HG03460 (cell line): ENCODE data around the gene GIT1.
A peak's percentile ranks its signal among the peaks of the same experiment; 100 is the strongest.

Source experiments
- ATAC-seq: cut with Tn5 transposase; IDR thresholded peaks from one replicate; pipeline ENCODE4 v1.9.1; 2021; ENCODE audit not compliant: unreplicated experiment

GIT1 gene, protein sequence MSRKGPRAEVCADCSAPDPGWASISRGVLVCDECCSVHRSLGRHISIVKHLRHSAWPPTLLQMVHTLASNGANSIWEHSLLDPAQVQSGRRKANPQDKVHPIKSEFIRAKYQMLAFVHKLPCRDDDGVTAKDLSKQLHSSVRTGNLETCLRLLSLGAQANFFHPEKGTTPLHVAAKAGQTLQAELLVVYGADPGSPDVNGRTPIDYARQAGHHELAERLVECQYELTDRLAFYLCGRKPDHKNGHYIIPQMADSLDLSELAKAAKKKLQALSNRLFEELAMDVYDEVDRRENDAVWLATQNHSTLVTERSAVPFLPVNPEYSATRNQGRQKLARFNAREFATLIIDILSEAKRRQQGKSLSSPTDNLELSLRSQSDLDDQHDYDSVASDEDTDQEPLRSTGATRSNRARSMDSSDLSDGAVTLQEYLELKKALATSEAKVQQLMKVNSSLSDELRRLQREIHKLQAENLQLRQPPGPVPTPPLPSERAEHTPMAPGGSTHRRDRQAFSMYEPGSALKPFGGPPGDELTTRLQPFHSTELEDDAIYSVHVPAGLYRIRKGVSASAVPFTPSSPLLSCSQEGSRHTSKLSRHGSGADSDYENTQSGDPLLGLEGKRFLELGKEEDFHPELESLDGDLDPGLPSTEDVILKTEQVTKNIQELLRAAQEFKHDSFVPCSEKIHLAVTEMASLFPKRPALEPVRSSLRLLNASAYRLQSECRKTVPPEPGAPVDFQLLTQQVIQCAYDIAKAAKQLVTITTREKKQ

DNA sequence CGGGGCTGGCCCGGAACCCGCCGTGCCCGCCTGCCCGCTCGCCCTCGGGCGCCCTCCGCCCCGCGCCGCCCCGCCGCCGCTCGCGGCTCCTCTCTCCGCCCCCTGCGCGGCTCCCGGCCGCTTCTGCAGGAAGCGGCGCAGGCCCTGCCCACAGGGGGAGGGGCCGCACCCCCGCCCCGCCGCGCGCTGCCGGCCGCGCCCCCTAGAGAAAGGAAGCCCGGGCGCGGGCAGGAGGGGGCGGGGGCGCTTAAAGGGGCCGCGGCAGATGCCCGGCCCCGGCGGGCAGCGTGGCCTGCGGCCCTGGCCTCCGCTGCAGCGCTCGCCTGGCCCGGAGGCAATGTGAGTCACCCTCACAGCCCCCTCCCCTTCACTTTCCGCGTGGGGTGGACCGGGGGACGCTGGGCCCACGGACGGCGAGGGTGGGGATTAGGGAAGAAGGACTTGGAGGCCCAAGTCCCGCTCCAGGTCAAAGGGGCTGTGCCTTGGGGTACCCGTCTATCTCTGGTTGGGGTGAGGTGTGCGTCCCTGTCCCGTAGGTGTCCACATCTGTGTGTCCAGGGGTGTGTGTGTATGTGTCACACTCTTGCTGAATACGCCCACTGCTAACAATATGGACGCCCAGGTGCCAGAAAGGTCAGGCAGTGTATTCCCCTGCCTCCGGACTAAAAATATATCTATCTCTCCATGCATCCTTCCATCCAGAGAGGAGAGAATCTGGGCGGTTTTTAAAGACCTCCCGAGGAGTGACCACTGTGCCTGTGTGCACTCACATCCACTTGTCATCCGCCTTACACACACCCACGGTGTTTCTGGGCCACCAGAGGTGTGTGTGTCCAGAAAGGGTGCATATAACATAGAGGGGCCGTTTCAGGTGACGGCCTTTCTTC is at the start of gene GIT1:
TSS of gene GIT1 (minus strand) at position 125 of the 887 bp plus-strand sequence. CDS start 270 bp downstream, outside the sequence.
- ATAC-seq = peak; percentile 48

DNA sequence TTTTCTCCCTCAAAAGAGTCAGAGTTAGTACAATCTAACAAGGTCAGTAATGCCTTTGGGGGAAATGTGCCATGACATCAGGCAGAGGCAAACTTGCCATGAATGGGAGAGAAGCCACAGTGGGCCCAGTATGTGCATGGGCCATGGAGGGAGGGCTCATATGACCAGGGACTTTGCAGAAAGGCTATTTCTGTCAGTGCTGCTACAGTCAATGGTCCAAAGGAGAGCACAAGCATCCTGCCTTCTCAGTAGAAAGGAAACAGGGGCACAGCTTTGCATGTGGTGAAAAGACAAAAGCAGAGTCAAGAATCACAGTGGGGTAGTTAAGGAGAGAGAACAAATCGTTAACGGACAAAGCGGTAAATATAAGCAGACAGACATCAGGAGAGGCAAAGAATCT is 44.4 kb upstream of the GIT1 start:
- ATAC-seq = no peak

DNA sequence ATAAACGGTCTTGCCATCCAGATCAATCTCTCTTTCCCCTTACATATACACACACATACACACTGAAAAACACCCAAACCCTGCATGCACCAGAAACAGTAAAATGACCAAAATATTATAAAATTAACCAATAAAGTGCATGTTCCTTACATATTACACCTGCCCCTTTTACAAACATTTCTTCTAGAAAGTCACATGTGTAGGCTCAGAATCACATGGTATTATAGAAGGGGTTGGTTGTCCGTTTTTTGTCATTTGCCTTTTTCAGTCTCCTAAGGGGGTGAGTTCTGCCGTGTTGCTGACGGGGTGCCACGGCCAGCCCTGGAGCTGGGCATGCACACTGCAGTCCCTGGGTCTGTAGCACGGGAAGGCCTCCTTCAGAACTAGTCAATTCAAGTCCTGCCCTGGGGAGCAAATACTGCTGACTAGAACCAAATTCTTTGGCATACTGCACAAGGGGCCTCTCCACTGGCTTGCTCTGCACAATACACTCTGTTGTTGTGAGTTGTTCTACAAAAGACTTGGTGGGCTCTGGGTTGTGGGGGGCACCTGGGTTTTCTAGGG is 41.3 kb upstream of the GIT1 start:
- no peak for ATAC-seq

DNA sequence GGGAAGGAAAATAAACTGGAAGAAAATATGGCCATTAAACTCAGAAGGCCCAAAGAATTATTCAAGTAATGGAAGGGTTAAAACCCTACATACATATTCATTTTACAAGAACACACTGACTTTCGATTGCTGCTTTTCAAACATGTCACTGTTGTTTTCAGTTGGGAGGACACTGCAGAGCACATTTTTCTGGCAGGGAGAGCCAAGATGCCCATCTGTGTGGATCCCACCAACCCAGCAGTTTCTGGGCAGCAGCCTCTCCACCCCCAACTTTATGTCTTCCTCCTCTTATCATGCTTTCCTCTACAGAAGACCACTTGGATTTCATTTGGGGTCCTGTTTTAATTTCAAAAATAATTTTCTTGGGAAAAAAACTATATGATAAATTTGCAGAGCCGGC is 40.4 kb upstream of the GIT1 start:
- ATAC-seq = no peak

DNA sequence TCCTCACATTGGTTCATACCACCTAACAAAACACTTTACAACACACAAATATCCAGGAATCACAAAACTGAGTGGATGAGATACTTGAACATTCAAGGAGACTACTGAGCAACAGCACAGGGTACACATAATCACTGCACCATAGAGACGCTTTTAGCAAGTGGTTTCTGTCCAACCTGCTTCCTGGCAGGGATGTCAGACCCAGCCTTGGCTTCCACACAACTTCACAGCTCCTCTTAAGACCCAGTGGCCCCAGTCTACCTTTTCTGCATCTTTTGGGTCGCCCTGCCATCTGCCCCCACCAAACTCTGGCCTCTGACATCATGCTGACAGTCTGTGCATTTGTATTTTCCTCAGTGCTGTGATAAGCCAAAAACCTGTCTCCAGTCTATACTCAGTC is 39.2 kb upstream of the GIT1 start:
- no peak for ATAC-seq

DNA sequence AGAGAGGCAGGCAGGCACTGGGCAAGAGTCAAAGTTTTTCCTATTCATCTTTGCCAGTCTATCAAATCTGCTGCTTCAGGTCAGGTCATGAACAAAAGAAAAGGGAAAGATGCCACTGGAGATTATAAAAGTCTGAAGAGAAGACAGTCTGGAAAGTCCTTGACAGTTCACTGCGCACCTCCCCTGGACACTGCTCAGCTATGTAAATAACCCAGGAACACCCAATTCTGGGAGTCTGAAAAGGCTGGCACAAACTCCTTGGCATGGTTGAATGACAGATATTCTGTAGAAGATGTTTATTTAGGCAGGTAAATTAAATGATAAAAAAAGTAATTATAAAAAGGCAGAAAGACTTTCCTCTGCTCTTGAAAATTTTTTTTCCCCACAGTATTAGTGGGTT is 38.5 kb upstream of the GIT1 start:
- ATAC-seq = no peak

DNA sequence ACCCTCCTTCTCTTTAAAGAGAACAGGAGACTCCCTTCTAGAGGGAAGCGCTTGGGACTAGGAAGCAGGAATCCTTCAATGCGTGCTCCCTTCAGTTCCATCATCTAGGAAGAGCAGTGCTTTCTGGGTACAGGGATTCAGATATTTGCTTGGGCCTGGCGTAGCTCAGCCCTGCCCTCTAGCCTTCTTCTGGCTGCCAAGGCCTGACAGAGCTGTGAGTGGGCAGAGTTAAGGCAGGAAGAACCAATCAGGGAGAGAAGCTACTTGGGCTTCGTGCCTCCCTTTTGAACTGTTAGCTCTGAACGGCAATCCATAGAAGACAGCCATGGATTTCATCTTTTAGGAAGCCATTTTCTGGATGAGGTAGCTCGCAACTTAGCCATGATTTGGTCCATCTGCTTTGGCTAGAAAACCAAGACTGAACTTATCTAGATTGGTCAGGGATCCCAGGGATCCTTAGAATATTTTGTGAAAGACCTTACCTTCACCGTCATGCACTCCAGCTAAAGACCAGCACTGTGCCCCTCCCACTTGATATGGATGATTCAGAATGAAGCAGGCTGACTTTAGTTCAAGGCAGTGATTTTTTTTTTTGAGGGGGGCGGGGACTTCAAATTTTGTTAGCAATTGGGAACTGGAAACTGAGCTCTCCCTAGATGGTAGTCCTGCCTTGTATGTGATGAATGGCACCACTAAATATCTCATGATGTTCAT is 35.7 kb upstream of the GIT1 start:
- ATAC-seq = no peak

DNA sequence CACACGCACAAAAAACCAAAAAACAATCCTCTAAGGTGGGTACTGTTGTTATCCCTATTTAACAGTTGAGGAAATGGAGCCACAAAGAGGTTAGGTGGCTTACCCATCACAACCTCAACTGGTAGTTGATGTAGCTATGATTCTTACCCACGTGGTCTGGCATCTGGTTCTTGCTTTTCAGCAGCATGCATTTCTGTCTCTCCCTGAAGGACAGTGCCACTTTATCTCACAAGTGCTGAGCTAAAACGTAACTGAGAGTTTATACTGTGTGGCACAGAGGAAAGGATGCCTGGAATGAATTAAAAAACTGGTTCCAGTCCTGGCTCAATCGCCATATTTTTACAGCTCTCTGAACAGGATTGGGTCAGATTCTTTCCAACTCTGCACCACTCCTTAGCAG is 35.1 kb upstream of the GIT1 start:
- ATAC-seq = no peak

DNA sequence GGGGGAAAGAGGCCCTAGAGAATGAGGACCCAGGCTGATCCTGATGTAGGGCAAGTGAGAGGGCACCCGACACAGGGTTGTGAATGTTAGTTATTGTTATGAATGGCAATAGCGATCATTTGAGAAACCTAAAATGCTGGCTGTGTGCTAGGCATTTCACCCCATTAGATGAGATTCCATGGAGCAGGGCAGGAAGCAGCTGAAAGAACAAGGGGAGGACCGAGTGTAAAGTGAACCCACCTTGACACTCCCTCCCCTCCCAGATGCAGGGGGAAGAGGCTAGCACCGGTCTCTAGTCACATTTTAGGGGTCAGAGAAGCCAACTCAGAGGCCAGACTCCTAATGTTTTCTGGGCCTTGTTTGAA is 33.8 kb upstream of the GIT1 start:
- no peak for ATAC-seq

DNA sequence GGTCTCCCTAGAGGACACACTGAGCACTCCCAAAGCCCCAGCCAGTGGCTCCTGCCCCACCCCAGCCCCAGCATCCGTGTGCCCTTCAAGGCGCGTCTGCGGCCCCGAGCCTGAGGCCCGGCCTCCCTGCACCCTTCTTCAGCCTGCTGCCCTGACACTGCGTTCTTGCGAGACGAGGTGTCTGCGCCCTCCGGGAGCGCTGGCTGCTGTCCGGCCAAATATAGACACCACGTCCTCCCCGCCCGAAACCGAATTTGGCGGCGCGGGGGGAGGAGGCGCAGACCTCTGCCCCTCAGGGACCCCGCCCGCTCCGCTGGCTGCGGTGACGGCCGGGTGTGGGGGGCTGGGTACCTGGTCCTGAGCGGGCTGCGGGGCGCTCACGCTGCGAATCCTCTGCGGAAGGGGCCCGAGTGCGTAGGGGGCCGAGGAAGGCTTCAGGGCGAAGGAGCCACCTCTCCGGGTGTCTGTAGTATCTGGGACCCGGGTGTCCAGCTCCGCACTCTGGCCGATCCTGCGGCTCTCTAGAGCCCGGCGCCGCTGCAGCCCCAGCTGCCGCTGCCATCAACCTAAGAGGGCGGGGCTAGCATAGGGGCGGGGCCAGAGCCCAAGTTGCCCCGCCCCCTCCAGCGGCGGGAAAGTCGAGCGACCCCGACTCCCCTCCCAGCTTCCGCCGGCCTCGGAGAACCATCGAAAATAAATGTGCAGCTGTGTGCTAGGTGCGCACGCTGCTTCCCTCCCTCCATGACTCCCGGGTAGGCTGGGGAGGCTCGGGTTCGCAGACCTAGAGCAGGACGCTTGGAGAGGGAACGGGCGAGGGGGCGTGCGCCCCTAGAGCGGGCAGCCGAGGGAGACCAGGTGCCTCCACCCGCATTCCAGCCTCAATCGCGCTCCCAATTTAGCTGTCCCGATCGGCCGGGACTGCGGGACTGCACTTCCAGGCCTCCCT is 33.2 kb upstream of the GIT1 start, which contains the start of gene CORO6:
TSS of gene CORO6 (minus strand) at position 576 of the 946 bp plus-strand sequence. CDS start 1,491 bp downstream, outside the sequence.
- peak; percentile 57 for ATAC-seq

DNA sequence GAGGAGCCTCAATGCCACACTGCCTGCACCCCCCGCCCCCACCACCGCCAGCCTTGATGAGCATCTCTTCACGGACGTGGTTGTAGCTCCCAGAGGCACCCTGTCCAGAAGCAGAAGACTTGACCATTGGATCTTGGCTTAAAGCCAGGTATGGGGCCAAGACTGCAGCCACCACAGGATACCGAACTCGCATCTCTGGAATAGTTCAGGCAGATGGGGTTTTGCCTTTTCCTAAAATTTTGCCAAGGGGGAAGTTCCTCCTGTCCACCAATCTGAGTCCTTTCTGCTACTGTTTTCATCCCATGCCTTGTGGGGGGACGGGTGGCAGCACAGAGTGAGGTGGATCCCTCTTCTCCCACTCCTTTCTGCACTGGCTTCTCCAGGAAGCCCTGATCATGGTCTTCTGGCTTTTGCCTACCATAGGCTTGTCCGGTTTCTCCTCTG is 32.3 kb upstream of the GIT1 start:
- ATAC-seq = no peak

DNA sequence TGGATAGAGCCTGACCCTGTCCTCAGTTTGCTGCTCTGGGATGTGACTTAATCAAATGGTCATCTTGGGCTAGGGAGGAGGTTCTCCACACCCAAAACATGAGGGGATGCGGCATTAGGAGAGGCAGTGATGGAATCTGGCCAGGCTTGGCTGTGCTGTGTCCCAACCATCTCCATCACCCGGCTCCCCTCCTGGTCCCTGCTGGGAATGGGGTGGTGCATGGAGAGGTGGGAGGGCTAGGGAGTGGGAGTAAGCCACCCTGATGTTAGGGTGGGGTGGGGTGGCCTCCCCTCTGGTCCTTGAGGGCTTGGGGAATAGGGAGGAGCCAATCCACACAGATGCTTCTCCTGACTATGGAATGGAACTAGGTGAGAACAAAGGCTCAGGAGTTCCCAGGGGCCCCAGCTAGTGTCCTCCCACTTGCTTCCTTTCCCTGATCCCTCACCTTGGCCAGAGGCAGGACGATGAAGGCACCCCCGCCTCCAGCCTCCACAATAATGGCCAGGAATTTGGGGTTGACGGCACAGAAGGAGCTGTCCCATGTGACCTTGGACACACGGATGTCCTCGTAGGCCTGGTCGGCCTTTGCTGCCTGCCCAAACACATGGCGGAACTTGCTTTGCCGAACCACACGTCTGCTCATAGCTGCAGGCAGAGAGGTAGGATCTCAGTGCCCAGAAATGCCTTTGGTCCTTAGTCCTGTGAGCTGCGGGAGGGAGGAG is 31.5 kb upstream of the GIT1 start:
- no peak for ATAC-seq

DNA sequence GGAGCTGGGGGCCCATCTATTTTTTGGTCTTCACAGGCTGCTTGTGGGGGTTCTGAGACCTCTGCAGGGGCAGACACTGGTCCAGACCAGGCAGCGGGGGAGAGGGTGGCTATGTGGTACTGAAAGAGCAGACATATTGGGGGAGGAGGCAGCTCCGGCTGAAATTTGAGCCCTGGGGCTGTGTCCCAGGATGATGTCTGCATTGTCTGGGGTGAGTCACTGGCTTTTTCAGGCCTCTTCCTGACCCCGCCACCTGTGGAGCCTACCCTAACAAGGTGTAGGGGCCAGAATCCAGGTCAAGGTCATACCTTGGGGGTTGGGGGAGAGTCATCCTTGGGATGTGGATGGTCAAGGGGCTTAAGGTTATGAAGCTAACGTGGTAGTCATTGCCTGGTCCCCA is 30.8 kb upstream of the GIT1 start:
- ATAC-seq = no peak

DNA sequence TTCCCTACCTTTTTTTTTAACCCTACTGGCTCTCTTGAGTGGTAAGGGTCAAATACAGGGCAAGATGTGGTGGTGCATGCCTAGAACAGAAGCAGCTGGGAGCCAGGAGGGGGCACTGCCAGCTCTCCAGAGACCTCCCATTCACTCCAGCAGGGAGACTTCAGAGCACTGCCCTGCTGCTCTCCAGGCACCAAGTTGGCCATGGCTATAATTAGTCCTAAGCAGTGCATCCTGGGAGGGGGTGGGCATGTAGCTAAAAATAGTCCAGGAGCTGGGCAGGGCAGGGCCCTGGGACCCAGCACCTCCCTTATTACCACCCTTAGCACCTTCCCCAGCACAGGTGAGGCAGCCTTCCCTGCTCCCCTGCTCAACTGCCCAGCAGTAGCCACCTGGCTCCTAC is 29.8 kb upstream of the GIT1 start:
- ATAC-seq = no peak

DNA sequence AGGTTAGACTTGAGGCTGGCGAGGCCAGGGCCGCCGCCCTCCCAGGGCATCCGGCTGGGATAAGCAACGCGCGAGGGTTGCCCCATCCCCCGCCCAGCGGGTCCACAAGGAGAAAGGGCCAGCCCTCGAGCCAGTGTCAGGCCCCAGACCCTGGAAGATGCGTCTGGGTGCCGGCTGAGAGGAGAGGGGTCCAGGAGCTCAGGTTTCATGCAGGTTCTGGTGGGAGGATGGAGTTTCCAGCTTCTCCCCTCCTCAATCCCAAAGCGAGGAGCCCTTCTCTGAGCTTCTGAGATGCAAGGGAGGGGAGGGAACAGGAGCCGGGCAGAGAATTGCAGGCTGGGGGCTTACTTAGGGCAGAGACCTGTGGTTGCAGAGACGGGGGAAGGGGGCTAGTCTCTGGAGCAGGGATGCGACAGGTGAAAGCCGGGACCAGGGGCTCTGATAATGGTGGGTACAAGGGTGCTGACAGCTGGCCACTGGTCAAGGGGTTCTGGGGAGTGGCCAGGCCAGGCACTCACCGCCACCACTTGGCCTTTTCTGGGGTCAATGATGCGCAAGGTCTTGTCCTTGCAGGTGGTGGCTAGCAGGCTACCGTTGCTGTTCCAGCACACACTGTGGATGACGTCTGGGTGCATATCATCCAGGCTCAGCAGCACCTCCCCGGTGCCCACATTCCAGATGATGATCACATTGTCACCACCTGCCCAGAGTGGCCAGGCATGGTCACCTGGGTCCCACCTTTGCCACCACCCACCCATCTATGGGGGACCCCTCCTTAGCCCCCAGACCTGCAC is 29.0 kb upstream of the GIT1 start:
- ATAC-seq = no peak

DNA sequence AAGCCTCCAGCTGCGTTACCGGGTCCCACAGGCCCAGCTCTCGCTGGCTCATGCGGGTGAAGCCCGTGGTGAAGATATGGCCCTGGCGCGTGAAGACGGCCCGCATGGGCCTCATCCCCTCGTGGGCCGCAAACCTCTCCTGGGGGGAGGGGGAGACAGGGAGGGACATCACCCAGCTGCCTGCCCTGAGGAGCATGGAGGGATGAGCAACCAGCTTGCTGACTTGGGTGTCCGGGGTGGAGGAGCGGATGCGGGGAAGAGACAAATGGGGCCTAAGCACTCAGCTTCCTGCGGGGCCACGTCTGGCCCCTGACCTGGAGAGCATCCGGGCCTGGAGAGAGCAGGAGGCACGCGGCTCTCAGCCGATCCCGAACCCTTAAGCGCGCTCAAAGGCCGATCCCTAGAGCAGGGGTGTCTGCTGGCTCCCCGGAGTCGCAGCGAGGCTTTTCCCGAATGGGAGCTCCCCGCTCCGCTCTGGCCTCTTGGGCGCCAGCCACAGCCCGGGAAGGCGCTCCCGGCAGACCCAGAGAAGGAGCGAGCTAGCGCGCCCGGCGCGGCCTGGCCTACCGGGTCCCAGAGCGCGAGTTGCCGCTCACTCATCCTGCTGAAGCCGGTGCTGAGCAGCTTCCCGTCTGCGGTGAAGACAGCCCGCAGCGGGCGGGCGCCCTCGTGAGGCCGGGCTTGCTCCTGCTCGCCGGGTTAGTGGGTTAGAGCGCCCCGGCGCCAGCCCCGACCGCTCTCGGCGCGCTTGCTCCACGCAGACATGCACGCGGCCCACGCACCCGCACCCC is 28.2 kb upstream of the GIT1 start:
- no peak for ATAC-seq

DNA sequence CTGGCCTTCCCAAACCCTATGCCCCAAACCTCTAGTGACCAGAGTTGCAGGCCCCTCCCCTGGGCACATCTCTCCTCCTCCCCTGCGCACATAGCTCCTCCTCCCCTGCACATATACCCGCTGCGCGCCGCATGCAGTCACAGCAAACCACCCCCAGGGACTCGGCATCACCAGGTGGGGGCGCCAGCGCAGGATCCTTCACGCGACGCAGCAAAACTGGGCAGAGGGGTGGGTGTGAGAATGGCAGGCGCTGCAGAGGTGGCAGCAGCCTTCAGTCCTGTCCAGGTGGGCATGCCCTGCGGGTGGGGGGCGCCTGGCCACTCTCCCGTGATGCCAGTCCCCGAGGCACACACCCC is 27.7 kb upstream of the GIT1 start:
- ATAC-seq = no peak
